ENCODE data around the gene KRTAP5-5.
"Not testable (repeated sequence)": the region's sequence is repeated elsewhere in the genome, so short reads cannot be mapped to it uniquely, and the experiment has no call there.

The KRTAP5-5 gene

DNA sequence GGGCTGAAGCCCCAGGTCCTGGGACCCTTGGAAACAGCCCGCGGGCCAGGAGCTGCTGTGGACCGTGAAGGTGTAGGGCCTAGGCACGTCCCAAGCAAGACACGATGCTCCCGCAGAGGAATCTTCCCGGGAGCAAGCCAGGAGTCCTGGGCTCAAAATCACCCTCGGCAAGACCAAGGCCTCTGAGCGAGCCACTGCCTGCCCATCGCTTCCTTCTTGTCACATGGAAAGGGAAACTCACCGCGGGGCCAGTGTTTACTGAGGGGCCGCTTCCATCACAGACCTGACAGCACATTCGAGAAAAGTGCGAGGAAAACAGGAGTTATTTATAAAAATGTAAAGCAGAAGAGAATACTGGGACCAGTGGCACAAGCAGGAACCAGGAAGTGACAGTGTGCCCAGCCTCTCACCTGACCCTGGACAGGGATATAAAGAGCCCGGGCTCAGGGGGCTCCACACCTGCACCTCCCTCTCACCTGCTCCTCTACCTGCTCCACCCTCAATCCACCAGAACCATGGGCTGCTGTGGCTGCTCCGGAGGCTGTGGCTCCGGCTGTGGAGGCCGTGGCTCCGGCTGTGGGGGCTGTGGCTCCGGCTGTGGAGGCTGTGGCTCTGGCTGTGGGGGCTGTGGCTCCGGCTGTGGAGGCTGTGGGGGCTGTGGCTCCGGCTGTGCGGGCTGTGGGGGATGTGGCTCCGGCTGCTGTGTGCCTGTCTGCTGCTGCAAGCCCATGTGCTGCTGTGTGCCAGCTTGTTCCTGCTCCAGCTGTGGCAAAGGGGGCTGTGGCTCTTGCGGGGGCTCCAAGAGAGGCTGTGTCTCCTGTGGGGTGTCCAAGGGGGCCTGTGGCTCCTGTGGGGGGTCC, at the start of gene KRTAP5-5:
Gene KRTAP5-5, plus strand, starts transcription at position 450 of the 860 bp plus-strand sequence. Its CDS starts 66 bp downstream, at position 516.
- no peak for FAIRE-seq
- DNase-seq (ENCODE audit: low spot score) = no peak

DNA sequence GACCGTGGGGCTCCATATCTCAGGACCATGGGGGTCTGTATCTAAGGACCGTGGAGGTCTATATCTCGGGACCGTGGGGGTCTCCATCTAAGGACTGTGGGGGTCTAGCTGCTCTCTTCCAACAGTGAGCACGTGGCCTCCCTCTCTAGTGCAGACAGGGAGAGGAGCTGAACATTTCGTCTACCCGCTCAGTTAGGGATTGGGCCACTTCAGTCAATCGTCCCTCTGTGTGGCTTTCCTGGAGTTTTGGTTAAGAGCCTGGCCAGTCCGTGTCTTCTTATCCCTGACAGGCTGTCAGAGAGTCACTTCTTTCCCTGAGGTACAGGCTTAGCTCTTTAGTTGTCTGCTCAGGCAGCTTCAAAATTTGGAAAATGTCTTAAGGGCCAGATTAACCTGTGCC, 47.6 kb upstream of the KRTAP5-5 start:
- DNase-seq (ENCODE audit: low spot score) = no peak
- no peak for FAIRE-seq

DNA sequence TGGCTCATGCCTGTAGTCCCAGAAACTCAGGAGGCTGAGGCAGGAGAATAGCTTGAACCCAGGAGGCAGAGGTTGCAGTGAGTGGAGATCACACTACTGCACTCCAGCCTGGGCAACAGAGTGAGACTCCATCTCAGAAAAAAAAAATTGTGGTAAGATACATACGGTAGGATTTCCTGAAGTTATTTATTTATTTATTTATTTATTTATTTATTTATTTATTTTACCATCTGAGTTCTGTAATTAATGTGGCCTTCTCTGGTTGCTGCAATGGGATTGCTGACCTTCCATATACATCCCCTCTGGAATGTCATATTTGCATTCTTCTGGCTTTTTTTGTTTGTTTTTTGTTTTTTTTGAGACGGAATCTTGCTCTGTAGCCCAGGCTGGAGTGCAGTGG, 46.7 kb upstream of the KRTAP5-5 start:
- not testable (repeated sequence) for FAIRE-seq; DNase-seq (ENCODE audit: low spot score)

GRCh38 chr11:1584661-1585370, 44.8 kb upstream of the KRTAP5-5 start, which contains the start of gene KRTAP5-1:
KRTAP5-1 (minus strand) TSS chr11:1585283; CDS start chr11:1585249, 34 bp downstream.
- DNase-seq (ENCODE audit: low spot score); FAIRE-seq: not testable (repeated sequence)

GRCh38 chr11:1586699-1587098, 42.9 kb upstream of the KRTAP5-5 start:
- FAIRE-seq (no peak), DNase-seq (ENCODE audit: low spot score) (no peak)

DNA sequence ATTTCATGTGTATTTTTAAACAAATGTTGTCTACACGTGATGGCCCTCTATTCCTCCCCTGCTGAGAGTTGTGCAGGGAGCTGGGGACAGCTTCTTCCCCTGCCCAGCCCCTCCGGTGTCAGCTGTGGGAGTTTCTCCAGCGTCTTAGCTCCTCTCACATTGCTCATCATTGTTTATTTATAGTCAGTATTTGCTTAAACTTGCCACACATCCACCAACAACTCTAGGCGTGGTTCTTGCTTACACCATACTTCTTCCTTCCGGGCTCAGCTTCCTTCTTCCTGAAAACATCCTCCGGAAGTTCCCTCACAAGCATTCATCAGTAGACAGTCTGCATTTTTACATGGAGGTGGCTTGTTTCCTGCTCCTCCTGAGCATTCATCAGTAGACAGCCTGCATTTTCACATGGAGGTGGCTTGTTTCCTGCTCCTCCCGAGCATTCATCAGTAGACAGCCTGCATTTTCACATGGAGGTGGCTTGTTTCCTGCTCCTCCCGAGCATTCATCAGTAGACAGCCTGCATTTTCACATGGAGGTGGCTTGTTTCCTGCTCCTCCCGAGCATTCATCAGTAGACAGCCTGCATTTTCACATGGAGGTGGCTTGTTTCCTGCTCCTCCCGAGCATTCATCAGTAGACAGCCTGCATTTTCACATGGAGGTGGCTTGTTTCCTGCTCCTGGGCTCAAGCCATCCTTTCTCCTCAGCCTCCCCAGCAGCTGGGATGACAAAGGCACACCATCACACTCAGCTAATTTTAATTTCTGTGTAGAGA, 40.2 kb upstream of the KRTAP5-5 start:
- FAIRE-seq = not testable (repeated sequence)

GRCh38 chr11:1589996-1590395, 39.6 kb upstream of the KRTAP5-5 start:
- FAIRE-seq (no peak), DNase-seq (ENCODE audit: low spot score) (no peak)

More for the DNA sequence above, 40.2 kb upstream of the KRTAP5-5 start:
- not testable (repeated sequence) for DNase-seq (ENCODE audit: low spot score)

GRCh38 chr11:1592628-1593027, 36.9 kb upstream of the KRTAP5-5 start:
- FAIRE-seq = no peak

GRCh38 chr11:1595994-1596575, 33.5 kb upstream of the KRTAP5-5 start:
- not testable (repeated sequence) for FAIRE-seq

More at GRCh38 chr11:1592628-1593027, 36.9 kb upstream of the KRTAP5-5 start:
- no peak for DNase-seq (ENCODE audit: low spot score)

DNA sequence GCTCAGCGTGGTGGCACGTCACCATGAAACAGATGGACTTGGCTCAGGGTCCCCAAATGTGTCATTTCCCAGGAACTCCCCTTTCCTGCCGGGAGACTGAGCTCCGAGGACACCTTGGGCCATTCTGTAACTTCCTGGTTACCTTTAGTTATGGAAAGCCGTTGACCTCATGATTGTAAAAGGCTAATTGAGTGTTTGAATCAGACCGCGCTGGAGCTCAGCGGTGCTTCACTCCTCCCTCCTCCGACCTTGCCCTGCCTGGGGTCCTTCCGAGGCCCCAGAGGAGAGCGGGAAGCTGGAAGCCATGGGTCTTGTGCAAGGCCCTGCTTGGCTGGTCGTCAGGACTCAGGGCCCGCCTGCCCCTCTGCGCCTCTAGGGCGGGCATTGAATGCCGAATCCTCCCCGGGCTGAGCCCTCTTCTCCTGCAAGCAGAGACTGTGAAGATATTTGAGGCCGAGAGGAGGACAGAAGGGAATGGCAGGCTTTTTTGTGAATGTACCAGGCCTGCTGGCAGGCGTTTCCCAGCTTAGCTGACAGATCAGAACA, 32.9 kb upstream of the KRTAP5-5 start:
- not testable (repeated sequence) for DNase-seq (ENCODE audit: low spot score); FAIRE-seq

More at GRCh38 chr11:1595994-1596575, 33.5 kb upstream of the KRTAP5-5 start:
- DNase-seq (ENCODE audit: low spot score) = not testable (repeated sequence)

DNA sequence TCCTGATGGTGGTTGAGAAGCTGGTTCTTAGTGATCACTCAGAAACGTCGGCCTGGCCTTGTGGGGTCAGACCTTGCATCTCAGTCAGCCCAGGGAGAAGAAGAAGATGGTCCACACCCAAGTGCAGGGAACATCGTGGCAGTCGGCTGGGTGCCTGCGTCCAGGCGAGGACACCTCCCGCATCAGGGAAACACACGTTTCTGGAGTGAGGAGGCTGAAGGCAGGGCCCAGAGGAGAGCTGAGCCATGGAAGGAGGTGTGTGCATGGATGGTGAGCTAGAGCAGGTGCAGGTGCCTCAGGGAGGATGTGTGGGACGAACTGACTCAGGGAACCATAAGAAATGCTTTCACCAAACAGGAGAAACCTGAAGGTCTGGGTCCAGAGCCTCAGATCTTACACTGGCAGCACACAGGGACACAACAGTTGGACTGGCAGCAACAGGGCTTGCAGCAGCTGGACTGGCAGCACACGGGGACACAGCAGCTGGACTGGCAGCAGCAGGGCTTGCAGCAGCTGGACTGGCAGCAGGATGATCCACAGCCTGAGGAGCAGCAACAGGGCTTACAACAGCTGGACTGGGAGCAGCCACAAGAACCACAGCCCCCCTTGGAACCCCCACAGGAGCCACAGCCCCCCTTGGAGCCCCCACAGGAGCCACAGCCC, 32.1 kb upstream of the KRTAP5-5 start:
- DNase-seq (ENCODE audit: low spot score) = no peak
- no peak for FAIRE-seq

DNA sequence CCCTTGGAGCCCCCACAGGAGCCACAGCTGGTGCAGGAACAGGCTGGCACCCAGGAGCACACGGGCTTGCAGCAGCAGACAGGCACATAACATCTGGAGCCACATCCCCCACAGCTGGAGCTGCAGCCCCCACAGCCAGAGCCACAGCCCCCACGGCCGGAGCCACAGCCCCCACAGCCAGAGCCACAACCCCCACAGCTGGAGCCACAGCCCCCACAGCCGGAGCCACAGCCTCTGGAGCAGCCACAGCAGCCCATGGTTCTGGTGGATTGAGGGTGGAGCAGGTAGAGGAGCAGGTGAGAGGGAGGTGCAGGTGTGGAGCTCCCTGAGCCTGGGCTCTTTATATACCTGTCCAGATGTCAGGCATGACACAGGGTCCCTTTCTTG, 31.6 kb upstream of the KRTAP5-5 start, which contains the start of gene KRTAP5-2:
Gene KRTAP5-2, minus strand, starts transcription at position 301 of the 387 bp plus-strand sequence. Its CDS starts 44 bp downstream, at position 257.
- FAIRE-seq = no peak

GRCh38 chr11:1598406-1598805, 31.2 kb upstream of the KRTAP5-5 start:
- not testable (repeated sequence) for FAIRE-seq; DNase-seq (ENCODE audit: low spot score)

More for the DNA sequence above, 31.6 kb upstream of the KRTAP5-5 start, which contains the start of gene KRTAP5-2:
- no peak for DNase-seq (ENCODE audit: low spot score)

DNA sequence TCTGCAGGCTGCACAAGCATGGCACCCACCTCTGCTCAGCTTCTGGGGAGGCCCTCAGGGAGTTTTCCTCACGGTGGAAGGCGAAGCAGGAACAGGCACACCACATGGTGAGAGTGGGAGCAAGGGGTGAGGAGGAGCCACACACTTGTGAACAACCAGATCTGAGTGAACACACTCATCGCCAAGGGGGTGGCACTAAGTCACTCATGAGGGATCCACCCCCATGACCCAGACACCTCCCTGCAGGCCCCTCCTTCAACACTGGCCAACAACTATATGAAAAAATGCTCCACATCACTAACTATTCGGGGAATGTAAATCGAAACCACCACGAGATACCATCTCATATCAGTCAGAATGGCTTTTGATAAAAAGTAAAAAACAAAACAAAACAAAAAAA, 30.8 kb upstream of the KRTAP5-5 start:
- no peak for FAIRE-seq

GRCh38 chr11:1600626-1601025, 28.9 kb upstream of the KRTAP5-5 start:
- DNase-seq (ENCODE audit: low spot score) = no peak
- FAIRE-seq = no peak

More for the DNA sequence above, 30.8 kb upstream of the KRTAP5-5 start:
- DNase-seq (ENCODE audit: low spot score) = no peak

- DNase-seq (ENCODE audit: low spot score) = not testable (repeated sequence)
- FAIRE-seq = peak; percentile 80
These were observed 27.9 kb upstream of the KRTAP5-5 start for GRCh38 chr11:1601663-1602062.

DNA sequence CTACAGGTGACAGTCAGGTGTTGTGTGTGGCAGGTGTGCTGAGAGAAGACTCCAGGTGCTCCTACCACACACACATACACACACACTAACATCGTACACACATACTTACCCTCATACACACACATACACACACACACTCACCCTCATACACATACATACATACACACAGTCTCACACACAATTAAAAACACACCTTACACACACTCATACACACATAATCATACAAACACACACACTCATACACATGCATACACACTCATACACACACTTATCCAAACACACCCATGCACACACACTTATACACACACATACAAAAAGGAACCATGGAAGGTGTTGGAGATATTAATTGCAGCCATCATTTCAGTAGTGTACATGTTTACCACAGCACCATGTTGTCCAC, 25.9 kb upstream of the KRTAP5-5 start:
- FAIRE-seq = no peak
- no peak for DNase-seq (ENCODE audit: low spot score)

- FAIRE-seq = no peak
- DNase-seq (ENCODE audit: low spot score) = no peak
These were observed 25.4 kb upstream of the KRTAP5-5 start for GRCh38 chr11:1604181-1604580.

GRCh38 chr11:1604711-1605110, 24.9 kb upstream of the KRTAP5-5 start:
- FAIRE-seq (no peak), DNase-seq (ENCODE audit: low spot score) (no peak)

DNA sequence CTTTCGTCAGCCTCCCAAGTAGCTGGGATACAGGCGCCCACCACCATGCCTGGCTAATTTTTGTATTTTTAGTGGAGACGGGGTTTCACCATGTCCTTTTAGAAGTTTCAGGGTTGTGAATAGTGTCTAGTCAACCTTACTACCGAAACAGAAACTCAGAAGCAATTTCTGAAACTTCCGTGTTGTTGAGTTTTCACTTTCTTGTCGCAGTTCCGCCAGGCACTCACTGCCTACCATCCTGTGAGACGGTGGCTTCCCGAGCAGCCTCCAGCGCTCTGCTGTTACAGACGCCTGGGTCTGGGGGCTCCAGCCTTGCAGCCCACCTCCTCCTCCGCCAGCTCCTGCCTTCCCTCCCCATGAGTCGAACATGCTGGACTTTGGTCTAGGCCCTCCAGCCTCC, 23.7 kb upstream of the KRTAP5-5 start:
- not testable (repeated sequence) for DNase-seq (ENCODE audit: low spot score); FAIRE-seq

All from urothelium cell line (cell line).